Small intestine (tissue), 7 donors: ENCODE data around the gene NFE2L3. TPM values are rescaled to one million over a fixed set of nuclear protein-coding genes. Genes with fewer than 3 reads are reported as not detected.

Experiments
- DNase-seq, 2 donors: peaks; one replicate each; pipeline versions ENCODE4 v3.0.0 to v3.0.0-alpha.2; 2013
- FAIRE-seq: peaks from 2 replicates; lab custom pipeline; 2012; peaks lifted over from hg19 to GRCh38; lab: Jason Lieb, UNC
- H3K27ac ChIP-seq, 3 donors: one replicate each; pipeline ENCODE4 v1.5.1; 2013; ENCODE audit warnings: low read length in 2 of 3, mild to moderate bottlenecking in 2 of 3, control low read depth in 1 of 3, inconsistent platforms in 1 of 3, low read depth in 1 of 3, moderate library complexity in 1 of 3
- H3K27me3 ChIP-seq, 3 donors: one replicate each; pipeline ENCODE4 v1.6.1; 2013; ENCODE audit warnings: low read length in 3 of 3, inconsistent platforms in 1 of 3; ENCODE audit not compliant: control insufficient read depth in 3 of 3, insufficient read depth in 3 of 3
- H3K36me3 ChIP-seq, 3 donors: one replicate each; pipeline ENCODE4 v1.6.1; 2013; ENCODE audit warnings: low read length in 3 of 3, inconsistent platforms in 1 of 3, low read depth in 1 of 3, mild to moderate bottlenecking in 1 of 3, moderate library complexity in 1 of 3; ENCODE audit not compliant: control insufficient read depth in 3 of 3, insufficient read depth in 2 of 3
- H3K4me1 ChIP-seq, 3 donors: one replicate each; pipeline ENCODE4 v1.6.1; 2013; ENCODE audit warnings: low read length in 2 of 3, inconsistent platforms in 1 of 3, low read depth in 1 of 3, mild to moderate bottlenecking in 1 of 3, moderate library complexity in 1 of 3; ENCODE audit not compliant: control insufficient read depth in 3 of 3, insufficient read depth in 2 of 3
- H3K4me3 ChIP-seq, 3 donors: one replicate each; pipeline ENCODE4 v1.5.1; 2013; ENCODE audit warnings: low read length in 3 of 3, control low read depth in 1 of 3, inconsistent platforms in 1 of 3, low read depth in 1 of 3, mild to moderate bottlenecking in 1 of 3, moderate library complexity in 1 of 3
- H3K9me3 ChIP-seq, 2 donors: one replicate each; pipeline ENCODE4 v1.6.1; 2013; ENCODE audit warnings: low read depth in 1 of 2, low read length in 1 of 2; ENCODE audit not compliant: control insufficient read depth in 2 of 2, insufficient read depth in 1 of 2
- WGBS, 3 donors: extraction: QIAGEN DNeasy Blood & Tissue Kit; methylation state at CpG; one replicate each; pipeline ENCODE4 v1.1.7; 2013; 5-methylcytosine and 5-hydroxymethylcytosine counted together
- polyA plus RNA-seq, 4 donors: library from polyadenylated mRNA; stranded (reverse) in 3 of 4; unstranded in 1 of 4; fragments of 200-250 nt in 3 of 4; fragments of 120-200 nt in 1 of 4; gene quantifications; one replicate each; pipeline versions ENCODE4 v1.2.1 to v1.2.3, GENCODE V29; 2013
- donor health status: healthy with polysubstance abuse.
- donor health status: control.
- donor health status: control.
- donor health status: Bipolar disorder and iron deficiency.
- donor health status: healthy.

Gene NFE2L3
- polyA plus RNA-seq, 4 donors, result 1.8 to 16.6 (median 7.6) TPM

GRCh38 chr7:26199301-26200037 is 47.5 kb downstream of the NFE2L3 start:
- Histone ChIP-seq H3K36me3 (peaks cover 3 to 13% (median 7%) of the 10 kb centered on the region in 3 donors), H3K27ac (peak overlapping the region; percentile 99), H3K4me3 (peak overlapping the region; percentile 86 to 96 (median 91)), H3K27me3 (no peaks in the 10 kb centered on the region), H3K4me1 (peaks cover 2 to 19% (median 3%) of the 10 kb centered on the region in 3 donors), H3K9me3 (no peaks in the 10 kb centered on the region)
- DNase-seq (peak; percentile 58 to 69), FAIRE-seq (no peak)
- WGBS, 3 donors, result 0% methylated on average over 36 of the region's 36 CpGs

GRCh38 chr7:26200038-26200443 is 48.0 kb downstream of the NFE2L3 start:
- DNase-seq, result peak; percentile 67 to 90
- FAIRE-seq, result no peak
- Histone ChIP-seq H3K4me1 (peaks cover 2 to 18% (median 3%) of the 10 kb centered on the region in 3 donors), H3K4me3 (peak overlapping the region; percentile 86 to 96 (median 91)), H3K27ac (peak overlapping the region; percentile 99), H3K9me3 (no peaks in the 10 kb centered on the region), H3K36me3 (peaks cover 3 to 11% (median 3%) of the 10 kb centered on the region in 3 donors), H3K27me3 (no peaks in the 10 kb centered on the region)
- 0% methylated on average over 29 of the region's 29 CpGs for WGBS, 3 donors

GRCh38 chr7:26200444-26201246 is 48.6 kb downstream of the NFE2L3 start, which contains the start of gene HNRNPA2B1:
Gene HNRNPA2B1 (minus strand): TSS chr7:26200746. CDS start chr7:26200577, 169 bp downstream.
- no peaks in the 10 kb centered on the region for H3K9me3 ChIP-seq
- peak within 1 kb of the TSS; percentile 91 to 99 (median 96) for H3K4me3 ChIP-seq
- peak within 1 kb of the TSS; percentile 99 for H3K27ac ChIP-seq
- DNase-seq (peak; percentile 98 to 100), FAIRE-seq (no peak)
- H3K36me3 ChIP-seq, result peaks cover 3 to 10% (median 4%) of the 10 kb centered on the region in 3 donors
- H3K4me1 ChIP-seq, result peaks cover 0 to 18% (median 2%) of the 10 kb centered on the region in 3 donors
- WGBS, 3 donors, result 0% methylated on average over 71 of the region's 71 CpGs
- no peaks in the 10 kb centered on the region for H3K27me3 ChIP-seq

- Histone ChIP-seq H3K36me3 (peaks cover 3 to 7% (median 5%) of the 10 kb centered on the region in 3 donors), H3K27me3 (no peaks in the 10 kb centered on the region), H3K27ac (peak within 1 kb of the TSS; percentile 99), H3K9me3 (no peaks in the 10 kb centered on the region), H3K4me3 (peak within 1 kb of the TSS; percentile 91 to 99 (median 96)), H3K4me1 (peaks cover 0 to 13% (median 3%) of the 10 kb centered on the region in 3 donors)
- 4 to 11% (median 5%) methylated on average over 40 to 86 of the region's 86 CpGs for WGBS, 3 donors
- FAIRE-seq (no peak), DNase-seq (peak; percentile 84 to 95)
Measured at GRCh38 chr7:26201247-26202018, 49.4 kb downstream of the NFE2L3 start, which contains the start of gene CBX3. Gene CBX3 (plus strand): TSS chr7:26201745. CDS start chr7:26202999, 1,254 bp downstream.

GRCh38 chr7:26202019-26202990 is 50.3 kb downstream of the NFE2L3 start:
- H3K36me3 ChIP-seq, result peaks cover 0 to 5% (median 4%) of the 10 kb centered on the region in 3 donors
- peak; percentile 49 to 81 for DNase-seq
- no peak for FAIRE-seq

GRCh38 chr7:26203016-26203415 is 51.0 kb downstream of the NFE2L3 start:
- Histone ChIP-seq H3K27me3 (no peaks in the 10 kb centered on the region), H3K36me3 (peaks cover 5 to 12% (median 8%) of the 10 kb centered on the region in 3 donors), H3K27ac (peak overlapping the region in 1 of 3 donors; percentile 99), H3K9me3 (no peaks in the 10 kb centered on the region), H3K4me3 (peak overlapping the region in 2 of 3 donors; percentile 91 to 99), H3K4me1 (peaks cover 0 to 8% (median 3%) of the 10 kb centered on the region in 3 donors)
- 1 to 5% (median 3%) methylated on average over 2 of the region's 2 CpGs for WGBS, 3 donors
- no peak for DNase-seq
- FAIRE-seq, result no peak

More at GRCh38 chr7:26202019-26202990, 50.3 kb downstream of the NFE2L3 start:
- Histone ChIP-seq H3K4me3 (peak overlapping the region; percentile 91 to 99 (median 93)), H3K27me3 (no peaks in the 10 kb centered on the region), H3K4me1 (peaks cover 0 to 8% (median 3%) of the 10 kb centered on the region in 3 donors), H3K9me3 (no peaks in the 10 kb centered on the region), H3K27ac (peak overlapping the region; percentile 96 to 99 (median 97))
- 0 to 1% (median 1%) methylated on average over 34 to 68 of the region's 68 CpGs for WGBS, 3 donors

GRCh38 chr7:26208040-26208439 is 56.0 kb downstream of the NFE2L3 start:
- H3K9me3 ChIP-seq, result no peaks in the 10 kb centered on the region
- WGBS, 3 donors, result 66 to 70% (median 68%) methylated on average over 5 of the region's 5 CpGs
- H3K4me3 ChIP-seq, result no peak overlapping the region
- H3K27me3 ChIP-seq, result no peaks in the 10 kb centered on the region
- FAIRE-seq (no peak), DNase-seq (no peak)
- peaks cover 13 to 30% (median 18%) of the 10 kb centered on the region in 3 donors for H3K36me3 ChIP-seq
- H3K27ac ChIP-seq, result no peak overlapping the region
- peaks cover 0 to 8% (median 3%) of the 10 kb centered on the region in 3 donors for H3K4me1 ChIP-seq
